Gastroesophageal sphincter (tissue), 3 donors: Measurements from ENCODE around the gene CILP.

Source experiments
- CTCF ChIP-seq, 4 experiments: fragments of 200-600 bp in 2 of 4; fragments of 450-650 bp in 2 of 4; sonication (generic) in 1 of 4; IDR thresholded peaks; one replicate each; pipeline ENCODE4 v1.5.1; 2017 to 2019; ENCODE audit warnings: antibody characterized with exemption in 4 of 4, mild to moderate bottlenecking in 2 of 4, moderate library complexity in 2 of 4
- POLR2A ChIP-seq, 2 donors: fragments of 450-650 bp; IDR thresholded peaks; one replicate each; pipeline ENCODE4 v1.6.1; 2017; ENCODE audit warnings: antibody characterized with exemption in 2 of 2, mild to moderate bottlenecking in 2 of 2, moderate library complexity in 1 of 2
- POLR2AphosphoS5 ChIP-seq: sonication (generic); formaldehyde crosslinking; IDR thresholded peaks from one replicate; pipeline ENCODE4 v1.6.1; 2017; ENCODE audit warnings: antibody characterized with exemption

- TF ChIP-seq POLR2AphosphoS5 (peak; percentile 98), POLR2A (IDR thresholded peaks at IDR 0.05) (no peak), CTCF (IDR thresholded peaks at IDR 0.05) (no peak)
Measured at GRCh38 chr15:65258375-65259262, 47.3 kb upstream of the CILP start.
